Sigmoid colon (tissue), 4 donors: ENCODE results near the gene FAM124B.

Source experiments
- EP300 ChIP-seq, 4 donors: sonication (generic); formaldehyde crosslinking; IDR thresholded peaks; one replicate each; pipeline ENCODE4 v1.6.1; 2017; ENCODE audit warnings: antibody characterized with exemption in 4 of 4
- TF ChIP-seq, protein P1 (sequence below), 4 experiments: fragments of 450-650 bp in 3 of 4; fragments of 200-600 bp in 1 of 4; IDR thresholded peaks; one replicate each; pipeline ENCODE4 v1.5.1; 2016 to 2019; ENCODE audit warnings: antibody characterized with exemption in 4 of 4, mild to moderate bottlenecking in 3 of 4, moderate library complexity in 2 of 4

DNA sequence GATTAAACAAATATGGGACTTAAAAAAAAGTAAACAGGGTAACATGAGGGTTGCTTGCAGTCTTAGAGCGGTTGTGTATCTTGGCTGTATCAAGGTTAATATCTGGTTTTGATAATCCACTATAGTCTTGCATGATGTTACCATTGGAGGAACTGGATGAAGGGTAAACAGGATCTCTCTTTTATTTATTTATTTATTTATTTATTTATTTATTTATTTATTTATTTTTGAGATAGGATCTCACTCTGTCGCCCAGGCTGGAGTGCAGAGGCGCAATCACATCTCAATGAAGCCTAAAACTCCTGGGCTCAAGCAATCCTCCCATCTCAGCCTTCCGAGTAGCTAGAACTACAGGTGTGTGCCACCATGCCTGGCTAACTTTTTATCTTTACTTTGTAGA, 42.9 kb upstream of the FAM124B start:
- TF ChIP-seq, protein P1, sequence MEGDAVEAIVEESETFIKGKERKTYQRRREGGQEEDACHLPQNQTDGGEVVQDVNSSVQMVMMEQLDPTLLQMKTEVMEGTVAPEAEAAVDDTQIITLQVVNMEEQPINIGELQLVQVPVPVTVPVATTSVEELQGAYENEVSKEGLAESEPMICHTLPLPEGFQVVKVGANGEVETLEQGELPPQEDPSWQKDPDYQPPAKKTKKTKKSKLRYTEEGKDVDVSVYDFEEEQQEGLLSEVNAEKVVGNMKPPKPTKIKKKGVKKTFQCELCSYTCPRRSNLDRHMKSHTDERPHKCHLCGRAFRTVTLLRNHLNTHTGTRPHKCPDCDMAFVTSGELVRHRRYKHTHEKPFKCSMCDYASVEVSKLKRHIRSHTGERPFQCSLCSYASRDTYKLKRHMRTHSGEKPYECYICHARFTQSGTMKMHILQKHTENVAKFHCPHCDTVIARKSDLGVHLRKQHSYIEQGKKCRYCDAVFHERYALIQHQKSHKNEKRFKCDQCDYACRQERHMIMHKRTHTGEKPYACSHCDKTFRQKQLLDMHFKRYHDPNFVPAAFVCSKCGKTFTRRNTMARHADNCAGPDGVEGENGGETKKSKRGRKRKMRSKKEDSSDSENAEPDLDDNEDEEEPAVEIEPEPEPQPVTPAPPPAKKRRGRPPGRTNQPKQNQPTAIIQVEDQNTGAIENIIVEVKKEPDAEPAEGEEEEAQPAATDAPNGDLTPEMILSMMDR (IDR thresholded peaks at IDR 0.05): no peak
- TF ChIP-seq EP300 (IDR thresholded peaks at IDR 0.05): no peak
